Central memory CD4-positive, alpha-beta T cell (primary cell): ENCODE results near the gene SNAP47.

Experiments
- DNase-seq: peaks from one replicate; pipeline ENCODE4 v3.0.0; 2022

The SNAP47 gene

GRCh38 chr1:227749916-227750710, 14.9 kb downstream of the SNAP47 start:
- no peak for DNase-seq

GRCh38 chr1:227753999-227754711, 18.9 kb downstream of the SNAP47 start:
- no peak for DNase-seq

GRCh38 chr1:227754958-227755357, 19.7 kb downstream of the SNAP47 start:
- DNase-seq: no peak

DNA sequence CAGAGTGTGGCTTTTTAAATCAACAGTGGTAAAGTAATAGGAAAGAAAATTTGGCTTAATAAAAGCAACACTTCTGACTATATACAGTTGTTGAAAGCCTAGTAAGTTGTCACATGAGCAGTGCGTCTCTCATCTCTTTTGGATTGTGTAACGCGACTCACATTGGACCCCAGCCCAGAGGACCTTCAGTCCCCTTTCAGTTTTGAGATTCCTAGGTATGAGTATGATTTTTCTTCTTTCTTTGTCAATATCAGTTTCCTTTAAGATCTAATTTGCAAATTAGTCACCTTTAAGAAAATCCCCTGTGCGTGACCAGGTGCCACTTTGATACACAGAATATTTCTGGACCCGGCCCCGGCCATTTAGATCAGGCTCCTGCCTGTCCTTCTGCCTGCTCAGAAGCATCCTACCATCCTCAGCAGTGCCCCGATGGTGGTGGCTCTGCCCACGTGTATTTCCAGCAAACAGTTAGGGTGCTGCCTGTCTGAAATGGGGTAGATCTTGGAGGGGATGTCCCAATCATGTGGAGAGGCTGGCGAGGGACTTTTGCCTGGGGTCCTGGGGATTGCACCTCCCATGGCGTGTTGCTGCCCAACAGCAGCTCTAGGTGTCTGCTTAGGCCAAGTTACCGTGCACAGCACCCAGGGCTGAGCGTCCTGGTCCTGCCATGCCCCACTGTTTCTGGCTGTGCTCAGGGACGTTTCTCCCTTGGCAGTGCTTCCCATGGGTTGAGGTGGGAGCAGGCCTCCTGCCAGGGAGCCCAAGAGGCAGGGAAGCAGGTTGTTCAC, 21.1 kb downstream of the SNAP47 start:
- no peak for DNase-seq

DNA sequence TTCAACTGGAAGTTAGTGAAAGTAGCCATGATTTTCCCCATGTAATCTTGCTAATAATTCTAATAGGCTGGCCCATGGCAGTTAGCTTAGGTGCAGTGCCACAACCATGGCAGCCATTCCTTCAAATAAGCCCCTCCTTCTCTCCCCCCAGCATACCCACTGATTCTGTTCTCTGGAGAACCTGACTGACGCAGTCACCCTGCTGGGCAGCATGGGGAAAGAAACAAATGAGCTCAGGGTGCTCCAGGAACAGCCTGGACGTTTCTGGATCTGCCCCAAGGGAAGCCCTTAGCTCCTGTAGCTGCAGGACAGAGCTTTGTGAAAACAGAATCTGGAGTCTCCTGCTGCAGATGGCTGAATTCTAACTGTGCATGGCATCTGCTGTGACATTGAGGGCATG, 22.5 kb downstream of the SNAP47 start:
- DNase-seq: no peak

DNA sequence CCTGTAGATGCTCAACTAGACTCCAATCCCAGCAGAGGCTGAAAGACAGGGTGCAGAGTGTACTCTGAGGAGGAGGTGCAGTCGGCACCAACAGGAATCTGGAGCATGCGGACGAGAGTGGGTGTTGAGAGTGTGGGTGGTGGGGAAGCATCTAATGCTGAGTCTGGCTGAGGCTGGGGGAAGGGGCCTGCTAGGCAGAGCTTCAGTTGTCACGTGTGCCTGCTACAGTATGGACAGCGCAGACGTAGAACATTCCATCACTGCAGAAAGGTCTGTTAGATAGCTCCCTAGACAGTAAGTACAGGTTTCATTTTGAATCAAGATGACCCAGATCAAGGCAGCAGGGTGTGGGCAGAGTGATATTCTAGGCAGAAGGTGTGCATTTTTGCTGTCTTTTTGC, 23.1 kb downstream of the SNAP47 start:
- no peak for DNase-seq

DNA sequence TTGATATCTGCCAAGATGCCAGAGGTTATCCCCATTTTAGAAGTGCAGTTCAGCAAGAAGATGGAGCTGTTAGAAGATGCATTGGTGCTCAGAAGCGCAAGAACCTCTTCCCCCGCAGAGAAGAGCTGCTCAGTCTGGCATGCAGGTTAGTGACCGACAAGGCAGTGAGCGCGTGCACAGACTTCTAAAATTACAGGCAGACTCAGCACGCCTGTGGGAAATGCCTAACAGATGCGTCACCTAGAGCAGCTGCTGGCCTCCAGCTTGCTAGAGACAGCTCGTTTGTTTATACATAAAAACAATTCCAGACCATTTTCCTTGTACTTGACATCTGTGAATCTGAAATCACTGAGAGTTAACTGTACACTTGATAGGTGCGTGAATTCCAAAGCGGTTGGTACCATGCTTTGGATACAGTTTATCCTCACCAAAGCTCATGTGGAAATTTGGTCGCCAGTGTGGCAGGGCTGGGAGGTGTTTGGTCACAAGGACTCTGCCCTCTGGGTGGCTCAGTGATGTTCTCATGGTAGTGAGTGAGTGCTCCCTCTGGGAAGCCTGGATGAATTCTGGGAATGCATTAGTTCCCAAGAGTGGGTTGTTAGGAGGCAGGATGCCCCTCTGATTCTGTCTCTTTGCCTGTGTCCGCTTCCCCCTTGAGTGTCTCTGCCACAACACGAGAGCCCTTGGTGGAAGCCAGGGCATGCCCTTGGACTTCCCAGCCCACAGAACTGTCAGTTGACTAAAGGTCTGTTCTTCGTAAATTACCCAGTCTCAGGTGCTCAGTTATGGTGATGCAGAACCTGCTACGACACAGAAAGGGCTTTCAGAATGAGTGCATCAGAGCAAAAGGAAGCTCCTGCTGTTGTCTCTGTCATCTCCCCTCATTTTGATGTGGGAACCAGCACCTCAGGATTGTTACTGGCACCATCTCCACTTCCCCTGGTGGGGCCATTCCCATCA, 24.4 kb downstream of the SNAP47 start:
- no peak for DNase-seq

DNA sequence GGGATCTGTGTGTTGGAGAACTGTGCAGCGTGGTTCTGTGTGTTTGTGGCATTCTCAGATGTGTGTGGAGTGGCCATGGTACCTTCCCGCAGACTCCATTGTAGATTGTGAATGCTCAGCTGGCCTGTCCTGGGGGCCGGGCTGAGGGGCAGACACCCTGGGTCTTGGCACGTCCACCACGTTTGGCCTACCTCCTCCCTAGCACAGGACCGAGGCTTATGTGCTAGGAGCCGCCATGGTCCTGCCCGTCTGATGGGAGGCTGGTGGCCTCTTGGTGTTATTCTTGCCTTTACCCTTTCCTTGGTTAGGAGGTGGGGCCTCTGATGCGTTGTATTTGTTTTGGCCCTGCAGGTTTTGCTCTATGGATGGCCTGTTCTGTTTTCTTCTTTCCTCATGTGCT, 25.1 kb downstream of the SNAP47 start:
- no peak for DNase-seq

DNA sequence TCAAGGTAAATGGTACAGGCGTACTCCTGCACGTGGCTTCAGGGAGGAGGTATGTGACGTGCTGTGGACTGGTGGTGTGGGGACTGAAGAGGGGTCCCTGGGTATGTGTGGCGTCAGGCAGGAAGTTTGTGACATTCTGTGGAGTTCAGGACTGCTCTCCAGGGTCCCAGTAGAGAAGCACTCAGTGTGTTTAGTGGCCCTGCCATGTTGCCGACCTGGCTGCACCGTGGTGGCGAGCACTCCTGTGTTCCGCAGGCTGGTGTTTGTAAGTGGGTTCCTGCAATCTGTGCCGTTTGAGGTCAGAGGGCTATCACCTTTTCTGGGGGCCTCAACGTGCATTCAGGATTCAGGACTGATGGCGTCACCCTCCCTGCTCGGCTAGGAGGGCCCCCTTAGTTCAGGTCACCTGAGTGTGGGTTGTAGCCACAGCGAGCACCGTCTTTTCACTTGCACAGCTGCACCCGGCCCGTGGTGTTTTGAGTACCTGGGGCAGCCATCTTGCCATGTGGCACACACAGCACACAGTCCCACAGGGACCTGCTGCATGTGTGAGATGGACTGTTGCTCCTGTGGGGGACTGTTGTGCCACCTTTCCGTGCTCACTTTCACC, 26.5 kb downstream of the SNAP47 start:
- DNase-seq: no peak

DNA sequence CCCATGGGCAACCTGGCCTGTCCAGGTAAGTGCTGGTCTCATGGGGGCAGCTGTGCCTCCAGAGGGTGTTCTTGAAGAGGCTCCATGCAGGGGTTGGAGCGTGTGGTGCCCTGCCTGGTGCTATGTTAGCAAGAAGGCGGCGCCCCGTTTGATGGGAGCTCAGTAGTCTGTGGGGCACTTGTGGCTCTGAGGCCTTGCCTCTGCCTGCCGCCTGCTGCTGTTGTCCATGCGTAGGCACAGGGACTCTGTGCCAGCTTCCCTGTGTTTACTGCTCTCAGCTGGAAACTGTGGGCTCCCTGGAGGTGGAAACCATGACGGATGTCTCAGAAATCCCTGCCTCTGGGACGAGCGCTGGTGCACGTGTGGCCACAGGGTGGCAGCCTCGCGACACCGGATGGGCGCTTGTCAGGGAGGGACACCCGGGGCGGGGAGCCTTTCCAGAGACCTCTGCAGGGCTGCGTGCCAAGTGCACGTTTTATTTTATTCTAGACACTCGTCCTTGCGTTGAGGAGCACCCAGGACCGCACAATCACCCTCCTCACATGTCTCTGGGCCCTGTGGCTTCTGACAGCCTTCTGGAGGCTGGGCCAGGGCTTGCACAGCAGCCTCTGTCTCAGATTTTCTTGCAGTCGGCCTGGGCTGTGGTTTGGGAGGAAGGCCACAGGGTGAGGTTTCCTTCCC, 27.1 kb downstream of the SNAP47 start:
- DNase-seq: peak; percentile 84

- DNase-seq: no peak
Observed at GRCh38 chr1:227763246-227764018, 28.2 kb downstream of the SNAP47 start.

GRCh38 chr1:227764019-227764391, 28.8 kb downstream of the SNAP47 start:
- no peak for DNase-seq

GRCh38 chr1:227765261-227766014, 30.2 kb downstream of the SNAP47 start:
- DNase-seq: no peak

DNA sequence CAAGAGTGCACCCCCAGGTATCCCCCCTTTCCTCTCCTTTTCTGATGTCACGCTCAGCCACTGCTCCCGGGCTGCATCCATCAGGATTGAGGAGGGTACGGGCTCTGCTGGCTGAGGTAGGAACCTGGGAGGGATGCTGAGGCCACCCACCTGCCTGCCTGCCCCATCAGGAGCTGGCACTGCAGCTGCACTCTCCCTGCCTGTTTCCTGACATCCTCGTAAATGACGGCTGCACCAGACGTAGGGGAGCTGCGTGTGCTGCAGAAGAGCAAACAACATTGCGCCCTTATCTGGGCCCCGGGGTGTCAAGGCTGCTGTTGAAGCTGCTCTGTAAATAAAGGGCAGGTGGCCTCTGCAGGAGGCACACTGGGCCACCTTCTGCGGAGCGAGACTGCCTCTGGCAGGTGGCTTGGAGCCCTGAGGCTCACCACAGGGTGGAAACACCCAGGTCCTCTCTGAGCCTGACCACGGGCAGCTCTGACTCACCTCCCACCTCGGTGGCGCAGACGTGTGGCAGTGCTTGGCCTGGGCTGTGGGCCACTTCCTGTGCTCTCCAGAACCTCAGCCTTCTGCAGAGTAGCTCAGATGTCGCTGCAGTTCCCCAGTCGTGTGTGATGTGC, 30.9 kb downstream of the SNAP47 start:
- peak; percentile 83 for DNase-seq

- no peak for DNase-seq
Observed at GRCh38 chr1:227766653-227767277, 31.5 kb downstream of the SNAP47 start.

- no peak for DNase-seq
Observed at GRCh38 chr1:227767401-227768124, 32.3 kb downstream of the SNAP47 start.

- no peak for DNase-seq
Observed at GRCh38 chr1:227768125-227768439, 32.8 kb downstream of the SNAP47 start.

DNA sequence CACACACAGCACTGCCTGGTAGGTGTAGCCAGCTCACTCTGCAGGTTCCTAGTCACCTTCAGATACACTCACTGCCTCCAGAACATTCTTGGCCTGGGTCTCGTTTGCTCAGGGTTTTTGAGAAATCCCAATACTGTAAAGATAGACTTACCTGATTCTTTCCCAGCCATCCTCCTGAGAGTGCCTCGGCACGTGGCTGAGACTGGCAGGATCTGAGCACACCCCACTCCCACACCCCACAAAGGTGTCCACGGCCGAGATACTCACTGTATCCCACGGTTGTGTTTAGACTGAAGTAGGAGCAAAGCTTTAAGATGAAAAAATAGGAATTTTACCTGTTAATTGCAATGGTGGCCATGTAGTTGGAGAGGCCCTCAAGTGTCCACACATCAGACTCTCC, 33.4 kb downstream of the SNAP47 start:
- no peak for DNase-seq
